NCI-H2227 treated with DMSO at 0.1 percent for 48 hours (cell line): Measurements from ENCODE around the gene AOX1.
"Not testable (repeated sequence)": the region's sequence is repeated elsewhere in the genome, so short reads cannot be mapped to it uniquely, and the experiment has no call there.

Experiments
- DNase-seq: peaks from one replicate; lab custom pipeline; 2025; lab: John Stamatoyannopoulos, UW

AOX1 gene

DNA sequence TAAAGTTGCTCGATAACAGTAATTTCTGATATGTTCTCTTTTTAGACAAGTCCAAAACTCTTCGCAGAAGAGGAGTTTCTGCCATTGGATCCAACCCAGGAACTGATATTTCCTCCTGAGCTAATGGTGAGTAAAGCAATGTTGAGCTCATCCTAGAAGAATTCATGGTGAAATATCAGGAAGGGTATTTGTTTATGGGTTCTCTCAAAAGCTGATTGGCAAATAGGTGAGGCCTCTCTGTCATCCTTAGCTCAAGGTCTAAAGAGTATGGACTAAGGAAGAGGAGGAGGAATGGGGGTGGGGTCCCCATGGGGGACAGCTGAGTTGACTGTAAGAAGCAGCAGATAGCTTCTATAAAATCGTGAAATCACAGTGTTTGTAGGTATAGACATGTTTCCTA, 18.2 kb downstream of the AOX1 start:
- DNase-seq, result no peak

DNA sequence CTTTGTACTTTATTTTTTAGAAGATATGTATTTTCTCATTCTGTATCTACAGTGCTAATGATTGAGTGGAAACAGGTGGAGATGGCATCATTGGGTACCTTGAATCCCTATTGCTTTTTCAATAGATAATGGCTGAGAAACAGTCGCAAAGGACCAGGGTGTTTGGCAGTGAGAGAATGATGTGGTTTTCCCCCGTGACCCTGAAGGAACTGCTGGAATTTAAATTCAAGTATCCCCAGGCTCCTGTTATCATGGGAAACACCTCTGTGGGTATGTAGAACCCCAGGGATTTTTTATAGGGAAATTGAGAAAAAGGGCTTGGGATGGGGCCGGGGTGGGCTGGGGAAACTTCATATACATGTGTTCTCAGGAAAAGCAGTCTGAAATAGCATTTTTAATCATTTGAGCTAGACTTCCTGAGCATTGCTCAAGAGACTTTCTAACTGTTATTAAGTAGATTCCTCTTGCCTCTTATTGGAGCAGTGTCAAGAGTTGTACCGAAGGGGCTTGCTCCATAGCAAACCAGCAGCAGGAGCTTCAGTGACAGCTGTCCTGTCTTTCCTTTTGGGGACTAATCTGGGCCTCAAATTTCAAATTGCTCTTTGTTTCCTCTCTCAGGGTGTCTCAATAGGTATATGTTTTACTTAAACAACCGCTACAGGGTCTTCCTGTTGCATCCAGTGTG, 18.9 kb downstream of the AOX1 start:
- DNase-seq, result no peak

DNA sequence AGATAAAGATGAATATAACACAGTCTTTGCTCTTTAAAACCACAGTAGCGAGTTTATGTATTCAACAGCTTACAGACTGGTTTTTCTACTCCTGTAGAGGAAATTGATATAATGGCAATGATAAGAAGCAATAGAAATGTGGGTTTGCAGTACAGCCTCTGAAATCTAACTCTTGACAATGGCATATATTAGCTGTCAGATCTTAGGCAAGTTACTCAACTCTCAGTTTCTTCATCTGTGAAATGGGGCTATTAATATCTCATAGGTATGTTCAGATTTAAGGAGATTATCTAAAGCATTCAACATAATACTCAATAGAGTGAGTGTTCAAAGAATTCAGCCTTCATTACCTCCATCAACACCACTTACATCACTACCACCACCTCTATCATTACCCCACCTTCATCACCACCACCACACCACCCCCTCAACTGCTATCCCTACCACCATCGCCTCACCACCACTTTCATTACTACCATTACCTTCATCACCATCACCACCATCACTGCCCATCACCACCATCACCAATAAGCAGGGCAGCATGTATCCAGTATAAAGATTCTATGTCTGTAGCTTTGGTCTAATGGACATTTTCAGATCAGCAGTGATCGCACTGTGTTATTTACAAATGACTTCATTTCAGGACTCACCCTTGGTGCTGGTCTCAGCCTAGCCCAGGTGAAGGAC, 22.7 kb downstream of the AOX1 start:
- no peak for DNase-seq

DNA sequence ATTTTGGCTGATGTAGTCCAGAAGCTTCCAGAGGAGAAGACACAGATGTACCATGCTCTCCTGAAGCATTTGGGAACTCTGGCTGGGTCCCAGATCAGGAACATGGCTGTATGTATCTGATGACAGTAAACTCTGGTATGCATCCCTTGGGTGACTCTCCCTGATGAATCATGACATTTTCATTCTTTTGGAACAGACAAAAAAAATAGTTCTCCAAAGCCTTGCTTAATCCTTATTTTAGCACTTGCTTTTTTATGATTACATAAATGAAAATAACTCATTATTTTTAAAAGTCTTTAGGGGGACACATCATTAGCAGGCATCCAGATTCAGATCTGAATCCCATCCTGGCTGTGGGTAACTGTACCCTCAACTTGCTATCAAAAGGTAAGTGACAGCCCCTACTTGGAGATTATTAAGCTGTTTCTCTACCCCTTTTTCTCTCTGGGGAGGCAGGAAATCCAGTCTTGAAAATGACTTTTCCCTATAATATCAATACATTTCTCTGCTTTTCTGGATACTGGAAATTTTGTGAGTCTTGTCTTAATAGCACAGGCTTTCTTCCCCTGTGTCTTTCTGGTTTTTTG, 23.3 kb downstream of the AOX1 start:
- DNase-seq, result no peak

DNA sequence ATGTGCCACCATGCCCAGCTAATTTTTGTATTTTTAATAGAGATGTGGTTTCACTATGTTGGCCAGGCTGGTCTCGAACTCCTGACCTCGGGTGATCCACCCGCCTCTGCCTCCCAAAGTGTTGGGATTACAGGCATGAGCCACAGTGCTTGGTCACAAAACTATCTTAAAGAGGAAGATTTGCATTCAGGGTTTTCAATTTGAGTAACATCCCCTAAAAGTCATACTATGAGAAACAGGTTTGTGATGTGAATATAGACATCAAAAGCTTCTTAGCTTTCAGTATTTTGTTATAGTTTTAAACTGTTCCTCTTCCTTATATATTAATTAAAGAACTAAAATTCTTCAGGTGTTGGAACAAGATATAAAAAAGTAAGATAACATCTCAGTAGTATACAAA, 24.4 kb downstream of the AOX1 start:
- not testable (repeated sequence) for DNase-seq

DNA sequence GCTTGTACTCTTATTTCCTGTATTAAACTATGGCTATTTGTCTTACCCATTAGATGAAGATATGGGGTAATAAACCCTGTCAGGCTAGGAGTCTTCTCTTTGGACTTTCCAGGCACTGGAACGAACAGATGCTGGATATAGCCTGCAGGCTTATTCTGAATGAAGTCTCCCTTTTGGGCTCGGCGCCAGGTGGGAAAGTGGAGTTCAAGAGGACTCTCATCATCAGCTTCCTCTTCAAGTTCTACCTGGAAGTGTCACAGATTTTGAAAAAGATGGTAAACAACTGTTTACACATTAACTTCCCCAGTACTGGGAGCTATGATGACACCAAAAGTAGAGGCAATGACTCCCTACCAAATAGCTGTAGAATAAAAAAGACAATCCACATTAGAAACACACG, 27.9 kb downstream of the AOX1 start:
- DNase-seq, result no peak

DNA sequence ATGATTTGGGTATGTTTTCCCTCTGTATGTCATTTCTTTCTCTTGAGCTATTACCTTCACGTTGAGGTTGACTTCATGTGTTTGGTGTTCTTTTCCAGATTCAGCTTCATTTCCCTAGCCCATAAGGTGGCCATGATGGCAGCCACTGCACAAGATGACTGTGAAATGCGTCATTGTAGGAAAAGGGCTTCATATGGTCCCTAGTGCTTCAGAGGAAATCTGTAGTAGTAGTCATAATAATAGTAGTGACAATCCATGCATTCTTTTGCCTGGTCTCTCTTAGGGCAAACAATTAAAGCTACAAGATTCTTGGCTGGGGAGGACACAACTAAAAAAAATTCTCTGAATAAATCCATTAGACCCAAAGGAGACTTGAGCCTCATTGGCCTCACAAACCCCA, 28.4 kb downstream of the AOX1 start:
- no peak for DNase-seq

DNA sequence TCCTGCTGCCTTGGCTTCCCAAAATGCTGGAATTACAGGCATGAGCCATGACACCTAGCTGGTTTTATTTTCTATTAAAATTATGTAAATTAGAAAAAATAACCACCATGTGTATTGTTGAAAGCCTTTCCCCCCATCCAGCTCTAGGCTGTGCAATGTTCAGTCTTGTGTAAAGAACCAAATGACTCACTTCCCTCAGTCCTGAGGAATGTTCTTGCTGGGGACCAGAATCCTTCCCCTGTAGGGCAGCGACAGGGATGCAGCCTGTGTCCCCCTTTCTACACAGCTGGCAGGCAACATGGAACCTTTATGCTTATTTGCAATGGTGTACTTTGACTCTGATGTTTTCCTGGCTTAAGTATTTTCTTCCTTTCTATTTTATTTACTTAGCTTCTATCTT, 29.4 kb downstream of the AOX1 start:
- DNase-seq, result no peak

DNA sequence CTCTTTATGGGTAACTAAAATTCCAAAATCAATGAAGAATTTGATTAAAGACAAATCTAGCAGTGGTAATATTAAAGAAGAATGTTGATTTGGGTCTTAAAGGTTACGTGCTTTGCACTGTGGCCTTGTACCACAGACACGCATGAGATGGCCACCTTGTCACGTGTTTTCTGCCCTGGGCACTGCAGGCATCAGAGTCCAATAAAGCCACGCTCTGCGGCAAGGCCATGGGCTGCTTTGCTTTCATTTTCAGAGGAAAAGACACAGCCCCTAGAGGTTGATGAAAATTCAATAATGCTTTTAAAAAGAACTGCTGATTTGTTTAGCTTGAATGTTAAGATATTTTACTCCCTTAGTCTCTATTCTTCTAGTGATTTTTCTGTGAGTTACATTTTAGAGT, 30.4 kb downstream of the AOX1 start:
- no peak for DNase-seq

DNA sequence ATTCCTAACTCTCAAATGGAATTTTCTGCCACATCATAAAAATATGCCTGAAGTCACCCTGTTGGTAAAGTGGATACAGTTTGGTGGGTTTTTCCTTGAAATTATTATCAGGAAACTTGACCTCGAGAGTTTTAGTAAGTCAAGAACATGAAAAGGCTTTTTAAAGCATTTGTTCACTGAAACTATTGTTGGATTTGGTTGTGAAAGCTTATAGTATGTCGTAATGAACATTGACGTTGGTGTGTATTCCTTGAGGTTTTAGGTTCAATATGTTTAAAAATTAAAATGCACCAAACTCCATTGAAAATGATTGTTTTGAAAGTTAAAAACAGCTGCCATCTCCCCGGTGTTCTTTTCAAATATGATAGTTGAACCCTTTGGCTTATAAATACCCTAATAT, 30.8 kb downstream of the AOX1 start:
- no peak for DNase-seq

DNA sequence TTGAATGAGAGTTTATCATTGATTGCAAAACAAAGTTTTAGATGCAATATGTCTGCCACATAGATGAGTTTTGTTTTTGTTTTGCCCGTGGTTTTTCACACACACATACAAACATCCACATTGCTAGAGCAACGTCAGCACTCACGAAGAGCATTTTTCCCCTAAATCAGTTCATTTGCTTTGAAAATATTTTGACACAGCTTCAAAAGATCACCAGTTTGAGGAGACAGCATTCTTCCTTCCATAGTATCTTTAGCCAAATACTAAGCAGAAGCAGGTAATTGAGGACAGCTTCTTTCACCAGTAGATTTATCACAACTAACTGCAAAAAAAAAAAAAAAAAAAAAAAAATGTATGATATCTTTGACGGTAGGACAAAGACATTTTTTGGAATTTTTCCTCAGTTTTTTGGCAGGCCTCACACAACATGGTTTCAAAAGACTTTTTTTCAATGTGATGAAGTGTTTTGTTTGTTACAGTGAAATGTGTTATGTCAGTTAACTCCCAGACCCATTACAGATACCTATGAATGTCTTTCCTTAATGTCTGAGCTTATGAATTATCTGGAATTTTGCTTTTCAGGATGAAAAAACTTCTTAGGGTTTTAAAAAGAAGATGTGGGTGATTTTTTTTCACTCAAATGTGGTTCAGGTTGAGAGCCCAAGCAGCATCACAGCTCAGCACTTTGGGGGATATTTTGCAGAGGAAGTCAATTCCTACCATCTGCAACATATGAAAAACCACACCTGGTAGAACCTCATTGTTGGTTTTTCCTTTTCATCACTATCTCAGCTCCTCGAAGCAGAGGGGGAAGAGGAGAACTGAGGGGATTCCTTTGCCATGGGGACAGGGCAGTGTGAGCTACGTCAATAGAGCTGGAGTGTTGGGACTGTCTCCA, 31.6 kb downstream of the AOX1 start:
- no peak for DNase-seq

DNA sequence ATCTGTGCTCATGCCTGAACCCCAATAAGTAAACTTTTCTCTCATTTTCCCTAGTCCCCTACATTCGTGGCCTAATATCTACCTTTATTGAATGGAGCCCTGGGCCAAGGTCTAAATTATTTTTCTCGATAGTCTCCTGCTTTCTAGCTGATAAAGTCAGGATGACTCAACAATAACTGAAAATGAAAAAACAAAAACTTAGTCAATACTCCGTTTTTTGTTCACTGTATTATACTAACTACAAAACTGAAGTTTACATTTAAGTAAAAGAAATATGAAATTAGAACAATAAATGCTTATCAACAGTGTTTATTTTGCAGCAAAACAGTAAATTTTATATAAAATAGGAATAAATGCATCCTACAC, 32.2 kb downstream of the AOX1 start:
- no peak for DNase-seq

DNA sequence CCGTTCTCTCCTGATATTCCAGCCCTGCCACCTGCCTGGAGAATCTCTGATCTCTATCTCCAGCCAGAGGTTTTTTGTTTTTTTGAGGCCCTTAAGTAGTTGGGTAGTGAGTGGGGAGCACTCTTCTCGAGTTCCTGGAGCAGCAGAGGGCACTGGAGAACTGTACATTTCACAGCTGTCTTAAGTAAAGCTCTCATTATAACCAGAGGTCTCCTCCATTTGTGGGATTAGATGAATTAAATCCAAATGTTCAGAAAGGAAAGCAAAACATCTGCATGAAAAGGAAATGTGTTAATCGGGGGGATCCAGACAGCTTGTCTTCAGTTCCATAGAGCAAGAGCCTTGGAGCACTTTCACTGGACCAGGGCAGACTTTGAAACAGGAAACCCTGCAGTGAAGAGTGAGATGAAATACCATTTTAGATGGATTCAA, 32.8 kb downstream of the AOX1 start:
- DNase-seq, result peak; percentile 19

DNA sequence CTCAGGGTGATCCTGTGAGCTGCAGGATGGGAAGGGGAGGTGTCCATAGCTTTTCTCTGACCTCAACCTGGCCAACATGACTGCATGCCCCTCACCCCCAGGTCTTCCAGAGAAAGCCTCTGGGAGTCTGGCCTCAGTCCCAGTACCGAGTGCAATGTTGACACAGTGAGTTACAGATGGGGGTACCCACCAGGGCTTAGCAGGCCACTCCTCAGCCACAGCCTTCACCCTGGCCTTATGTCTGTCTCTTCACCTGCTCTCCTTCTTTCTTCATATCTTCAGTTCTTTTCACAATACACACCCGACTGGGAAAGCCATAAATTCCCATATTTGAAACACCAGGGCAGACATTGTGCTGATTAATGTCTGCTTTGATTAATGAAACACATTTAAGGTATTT, 33.5 kb downstream of the AOX1 start:
- DNase-seq, result no peak

DNA sequence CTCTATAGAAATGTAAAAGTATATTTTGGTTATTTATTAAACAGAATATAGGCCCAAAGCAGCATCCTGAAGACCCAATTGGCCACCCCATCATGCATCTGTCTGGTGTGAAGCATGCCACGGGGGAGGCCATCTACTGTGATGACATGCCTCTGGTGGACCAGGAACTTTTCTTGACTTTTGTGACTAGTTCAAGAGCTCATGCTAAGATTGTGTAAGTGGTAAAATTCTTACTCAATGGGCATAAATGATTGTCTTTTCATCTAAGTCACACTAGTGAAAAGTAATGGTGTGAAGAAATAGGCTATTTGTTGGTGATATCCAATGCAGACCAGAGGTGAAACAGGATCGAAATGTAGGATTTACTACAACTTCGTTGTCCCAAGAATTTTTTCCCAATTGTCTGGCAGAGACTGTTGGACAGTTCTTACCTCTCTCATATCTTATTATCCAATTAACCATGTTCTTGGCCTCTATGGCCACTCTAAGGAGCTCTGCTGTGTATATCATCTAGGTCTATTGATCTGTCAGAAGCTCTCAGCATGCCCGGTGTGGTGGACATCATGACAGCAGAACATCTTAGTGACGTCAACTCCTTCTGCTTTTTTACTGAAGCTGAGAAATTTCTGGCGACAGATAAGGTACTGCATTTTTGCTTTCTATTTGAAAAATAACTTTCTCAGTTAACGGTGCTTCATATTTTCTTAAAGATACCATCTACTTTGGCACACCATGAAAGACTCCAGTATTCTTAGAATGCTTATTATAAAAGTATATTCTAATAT, 35.0 kb downstream of the AOX1 start:
- DNase-seq, result no peak

DNA sequence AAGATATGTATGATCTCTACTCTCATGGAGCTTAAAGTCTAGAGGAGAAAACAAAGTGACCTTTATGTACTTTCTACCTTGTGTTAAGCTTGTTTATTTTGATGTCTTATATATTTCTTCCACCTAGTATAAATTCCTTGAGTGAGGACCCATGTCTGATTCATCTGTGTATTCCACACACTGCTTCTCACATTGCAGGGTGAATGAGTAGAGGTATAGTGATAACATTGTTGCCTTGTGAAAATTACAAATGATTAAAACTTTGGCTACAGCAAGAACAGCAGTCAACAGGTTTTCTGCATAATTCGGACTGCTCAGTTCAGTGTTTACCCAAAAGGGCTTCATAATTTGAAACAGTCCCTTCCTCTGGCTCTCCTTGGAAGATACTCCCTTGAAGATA, 36.3 kb downstream of the AOX1 start:
- DNase-seq, result no peak

DNA sequence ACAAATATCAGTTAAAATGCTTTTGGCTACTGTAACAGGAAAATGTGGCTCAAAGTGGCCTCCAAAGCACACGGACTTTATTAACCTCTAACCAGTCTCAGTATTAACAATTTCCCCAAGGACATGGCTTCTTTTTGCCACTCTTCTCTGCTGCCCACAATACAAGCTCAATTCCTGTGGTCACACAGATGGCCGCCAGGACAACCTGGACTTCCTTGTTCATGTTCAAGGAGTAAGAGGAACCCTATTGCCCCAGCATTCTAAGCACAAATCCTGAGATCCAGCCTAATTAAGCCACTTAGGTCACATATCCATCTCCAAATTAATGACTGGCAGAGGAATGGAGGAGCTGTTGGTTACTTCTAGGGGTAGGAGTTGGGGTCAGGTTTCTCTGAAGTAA, 38.2 kb downstream of the AOX1 start:
- no peak for DNase-seq

DNA sequence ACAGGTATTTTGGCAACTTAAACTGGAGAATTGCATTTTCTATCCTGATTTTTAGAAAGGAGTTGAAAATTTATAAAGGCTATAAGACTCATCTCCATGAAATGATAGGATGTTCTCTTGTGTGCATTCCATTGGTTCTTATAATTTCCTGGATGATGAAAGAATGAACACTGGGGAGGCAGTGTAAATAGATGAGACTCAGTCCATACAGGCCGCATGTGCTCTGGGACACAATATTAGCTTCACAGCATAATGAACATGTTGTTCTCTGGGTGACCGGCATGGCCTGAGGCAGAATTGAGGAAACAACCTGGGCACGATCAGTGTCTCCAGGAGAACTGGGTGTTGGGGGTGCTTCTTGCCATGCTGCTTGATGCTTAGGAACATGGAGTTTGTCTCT, 38.8 kb downstream of the AOX1 start:
- no peak for DNase-seq

DNA sequence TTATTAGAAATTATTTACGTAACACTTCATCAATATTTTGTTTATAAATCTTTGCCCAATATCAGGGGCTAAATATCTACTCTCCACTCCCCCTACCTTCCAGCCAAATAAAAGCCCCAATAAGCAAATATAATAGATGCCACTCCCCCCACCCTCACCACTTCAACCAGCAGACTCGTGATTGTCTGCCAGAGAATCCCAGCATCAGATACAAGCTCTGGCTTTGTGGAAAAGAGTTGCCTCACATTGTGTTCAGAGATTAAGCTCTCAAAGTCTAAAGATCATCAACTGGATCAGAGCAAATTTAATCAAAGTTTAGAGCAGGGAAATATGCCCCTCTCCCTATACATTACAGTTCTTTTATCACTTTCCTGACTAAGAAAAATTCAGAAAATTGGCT, 39.5 kb downstream of the AOX1 start:
- DNase-seq, result no peak

DNA sequence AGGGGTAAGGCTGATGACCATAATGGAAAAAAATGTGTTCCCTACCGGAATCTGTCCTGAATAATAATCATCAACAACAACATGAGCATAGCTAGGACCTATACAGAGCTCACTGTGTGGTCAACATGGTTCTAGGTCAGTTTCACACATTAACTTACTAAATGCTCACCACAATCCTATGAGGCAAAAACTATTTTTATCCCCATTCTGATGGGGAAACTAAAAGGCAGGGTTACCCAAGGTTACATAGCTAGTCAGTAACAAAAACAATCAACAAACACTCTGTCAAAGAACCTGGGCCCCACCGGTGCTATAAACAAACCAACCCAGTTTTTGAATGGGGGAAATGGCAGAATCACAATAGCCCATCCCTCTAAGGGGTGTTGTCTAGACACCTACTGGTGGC, 40.1 kb downstream of the AOX1 start:
- DNase-seq, result no peak

DNA sequence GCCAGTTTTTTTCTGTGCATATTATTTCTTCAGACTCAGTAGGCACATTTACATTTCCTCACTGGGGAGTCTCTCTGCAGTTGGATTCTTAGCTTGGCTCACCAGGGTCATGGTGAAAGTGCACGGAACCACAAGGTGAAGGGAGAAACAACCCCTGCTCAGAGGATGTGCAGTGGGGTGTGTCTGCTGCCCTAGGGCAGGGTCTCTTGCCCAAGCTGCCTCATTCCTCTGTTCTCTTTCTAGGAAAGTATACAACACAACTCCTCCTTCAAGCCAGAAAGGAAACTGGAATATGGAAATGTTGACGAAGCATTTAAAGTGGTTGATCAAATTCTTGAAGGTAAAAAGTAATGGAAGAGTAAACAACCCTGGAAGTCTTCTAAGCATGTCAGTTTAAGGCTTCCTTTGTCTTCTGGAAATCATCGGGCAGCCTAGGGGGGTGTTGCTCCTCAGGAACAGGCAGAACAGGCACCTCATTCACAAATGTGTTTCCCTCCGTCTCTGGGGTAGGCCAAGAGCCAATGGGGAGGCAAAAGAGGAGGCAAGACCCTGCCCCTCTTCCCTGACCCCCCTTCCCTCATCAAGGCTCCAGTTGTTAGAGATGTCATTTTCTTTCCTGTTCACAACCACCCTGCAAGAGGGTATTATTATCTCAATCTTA, 41.4 kb downstream of the AOX1 start:
- peak; percentile 87 for DNase-seq
